Suprapubic skin (tissue), 4 donors: Measurements from ENCODE around the gene DDTL.
"Not testable (repeated sequence)": the region's sequence is repeated elsewhere in the genome, so short reads cannot be mapped to it uniquely, and the experiment has no call there.

Experiments
- CTCF ChIP-seq, 2 donors: fragments of 200-600 bp in 1 of 2; fragments of 450-650 bp in 1 of 2; sonication (generic) in 1 of 2; IDR thresholded peaks; one replicate each; pipeline ENCODE4 v1.5.1; 2016 to 2019; ENCODE audit warnings: antibody characterized with exemption in 2 of 2, mild to moderate bottlenecking in 1 of 2, moderate library complexity in 1 of 2
- POLR2A ChIP-seq, 2 donors: fragments of 450-650 bp; IDR thresholded peaks; one replicate each; pipeline ENCODE4 v1.6.1; 2017; ENCODE audit warnings: antibody characterized with exemption in 2 of 2, mild to moderate bottlenecking in 2 of 2, moderate library complexity in 2 of 2
- POLR2AphosphoS5 ChIP-seq, 3 donors: sonication (generic); formaldehyde crosslinking; IDR thresholded peaks; one replicate each; pipeline ENCODE4 v1.6.1; 2017; ENCODE audit warnings: antibody characterized with exemption in 3 of 3

- not testable (repeated sequence) for TF ChIP-seq POLR2AphosphoS5, CTCF, POLR2A (IDR thresholded peaks at IDR 0.05)
These were observed 26.4 kb downstream of the DDTL start for GRCh38 chr22:23993080-23993479.
